Upper lobe of left lung (tissue), 4 donors: Measurements from ENCODE around the gene MACROD2.

ENCODE experiments used
- POLR2A ChIP-seq, 4 donors: fragments of 450-650 bp; IDR thresholded peaks; one replicate each; pipeline ENCODE4 v1.5.1; 2016 to 2017; ENCODE audit warnings: antibody characterized with exemption in 4 of 4, mild to moderate bottlenecking in 2 of 4
- POLR2AphosphoS5 ChIP-seq, 2 donors: sonication (generic); formaldehyde crosslinking; IDR thresholded peaks; one replicate each; pipeline ENCODE4 v1.5.1; 2017; ENCODE audit warnings: antibody characterized with exemption in 2 of 2
- TF ChIP-seq, protein P1 (sequence below), 6 experiments: fragments of 450-650 bp in 4 of 6; fragments of 200-600 bp in 2 of 6; sonication (generic) in 2 of 6; IDR thresholded peaks; one replicate each; pipeline ENCODE4 v1.5.1; 2016 to 2019; ENCODE audit warnings: antibody characterized with exemption in 6 of 6

DNA sequence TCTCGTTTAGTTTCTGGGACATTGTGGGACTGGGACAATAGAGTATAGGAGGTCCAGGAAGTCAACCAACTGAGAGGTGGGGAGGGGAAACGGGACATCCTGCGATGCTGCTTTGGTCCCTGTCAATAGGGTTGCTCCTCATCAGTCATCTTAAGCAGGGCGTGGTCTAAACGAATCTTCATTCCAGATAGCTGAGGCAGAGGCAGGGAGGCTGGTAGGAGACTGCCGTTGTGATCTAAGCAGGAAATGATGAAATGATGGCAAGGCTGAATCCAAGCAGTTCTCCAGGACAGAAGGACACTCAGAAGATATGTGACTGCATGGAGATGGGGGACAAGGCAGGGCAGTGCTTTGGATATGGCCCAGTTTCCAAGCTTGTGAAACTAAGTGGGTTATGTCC is 1624.5 kb downstream of the MACROD2 start:
- TF ChIP-seq, protein P1, sequence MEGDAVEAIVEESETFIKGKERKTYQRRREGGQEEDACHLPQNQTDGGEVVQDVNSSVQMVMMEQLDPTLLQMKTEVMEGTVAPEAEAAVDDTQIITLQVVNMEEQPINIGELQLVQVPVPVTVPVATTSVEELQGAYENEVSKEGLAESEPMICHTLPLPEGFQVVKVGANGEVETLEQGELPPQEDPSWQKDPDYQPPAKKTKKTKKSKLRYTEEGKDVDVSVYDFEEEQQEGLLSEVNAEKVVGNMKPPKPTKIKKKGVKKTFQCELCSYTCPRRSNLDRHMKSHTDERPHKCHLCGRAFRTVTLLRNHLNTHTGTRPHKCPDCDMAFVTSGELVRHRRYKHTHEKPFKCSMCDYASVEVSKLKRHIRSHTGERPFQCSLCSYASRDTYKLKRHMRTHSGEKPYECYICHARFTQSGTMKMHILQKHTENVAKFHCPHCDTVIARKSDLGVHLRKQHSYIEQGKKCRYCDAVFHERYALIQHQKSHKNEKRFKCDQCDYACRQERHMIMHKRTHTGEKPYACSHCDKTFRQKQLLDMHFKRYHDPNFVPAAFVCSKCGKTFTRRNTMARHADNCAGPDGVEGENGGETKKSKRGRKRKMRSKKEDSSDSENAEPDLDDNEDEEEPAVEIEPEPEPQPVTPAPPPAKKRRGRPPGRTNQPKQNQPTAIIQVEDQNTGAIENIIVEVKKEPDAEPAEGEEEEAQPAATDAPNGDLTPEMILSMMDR (IDR thresholded peaks at IDR 0.05), result no peak
- no peak for TF ChIP-seq POLR2A (IDR thresholded peaks at IDR 0.05)
- no peak for TF ChIP-seq POLR2AphosphoS5 (IDR thresholded peaks at IDR 0.05)
